ENCODE results near the gene ULBP3. TPM values are rescaled to one million over a fixed set of nuclear protein-coding genes. Genes with fewer than 3 reads are reported as not detected.

ULBP3 gene
- polyA plus RNA-seq, 1 of the 3 experiments (the other 2 are of a cell fraction): 4.6 TPM

- ChIA-PET POLR2A (no interaction called here), CTCF (interaction anchor here (0.7 to 3.2 kb wide), 13 partner anchors 8 to 1419 kb away, joined by 3 to 16 read pairs (median 4); no protein-coding TSS in a partner anchor)
- Histone ChIP-seq H3K27ac (ENCODE audit: low read depth in 2 of 2, low read length in 1 of 2) (no peak overlapping the region), H3K36me3 (replicated peaks in 1 of 2; ENCODE audit: control insufficient read depth in 1 of 2, insufficient read depth in 2 of 2, low read length in 1 of 2) (no peaks in the 10 kb centered on the region), H3K9me2 (no peaks in the 10 kb centered on the region), H3F3A (replicated peaks; ENCODE audit: insufficient read depth) (no peaks in the 10 kb centered on the region), H3K9me3 (no peaks in the 10 kb centered on the region), H3K79me2 (ENCODE audit: insufficient read depth) (no peaks in the 10 kb centered on the region), H4K20me1 (ENCODE audit: insufficient read depth) (no peaks in the 10 kb centered on the region), H2AFZ (ENCODE audit: low read depth) (no peak overlapping the region), H3K4me1 (ENCODE audit: control insufficient read depth in 1 of 2, insufficient read depth in 2 of 2, low read depth in 1 of 2, low read length in 1 of 2) (no peaks in the 10 kb centered on the region), H3K9ac (no peak overlapping the region), H3K27me3 (ENCODE audit: insufficient read depth) (peaks cover 11% of the 10 kb centered on the region; the same call in 1 of the 2 replicates), H3K4me3 (ENCODE audit: low read depth in 2 of 2, low read length in 1 of 2) (no peak overlapping the region), H3K4me2 (no peak overlapping the region)
- WGBS (ENCODE audit: low lambda C conversion rate): 54% methylated on average over 3 of the region's 4 CpGs
- no peak for DNase-seq
- TF ChIP-seq POLR2AphosphoS5 (IDR thresholded peaks at IDR 0.05; ENCODE audit: low read depth, low read length) (no peak), MAX (IDR thresholded peaks at IDR 0.05; ENCODE audit: low read depth) (no peak), RCOR1 (IDR thresholded peaks at IDR 0.05; ENCODE audit: low read length) (no peak), YY1 (IDR thresholded peaks at IDR 0.05; ENCODE audit: low read depth) (no peak), JUND (IDR thresholded peaks at IDR 0.05) (no peak), RFX5 (IDR thresholded peaks at IDR 0.05; ENCODE audit: low read length) (no peak), FOXM1 (IDR thresholded peaks at IDR 0.05; ENCODE audit: low read depth) (no peak), CHD2 (IDR thresholded peaks at IDR 0.05; ENCODE audit: low read length, partially characterized antibody) (no peak), IRF3 (IDR thresholded peaks at IDR 0.05; ENCODE audit: low read depth, low read length) (no peak), TEAD4 (IDR thresholded peaks at IDR 0.05; ENCODE audit: borderline replicate concordance, insufficient read depth) (no peak), GATA2 (CRISPR knock-in tag; IDR thresholded peaks at IDR 0.05) (no peak)
- TF ChIP-seq, protein P1, sequence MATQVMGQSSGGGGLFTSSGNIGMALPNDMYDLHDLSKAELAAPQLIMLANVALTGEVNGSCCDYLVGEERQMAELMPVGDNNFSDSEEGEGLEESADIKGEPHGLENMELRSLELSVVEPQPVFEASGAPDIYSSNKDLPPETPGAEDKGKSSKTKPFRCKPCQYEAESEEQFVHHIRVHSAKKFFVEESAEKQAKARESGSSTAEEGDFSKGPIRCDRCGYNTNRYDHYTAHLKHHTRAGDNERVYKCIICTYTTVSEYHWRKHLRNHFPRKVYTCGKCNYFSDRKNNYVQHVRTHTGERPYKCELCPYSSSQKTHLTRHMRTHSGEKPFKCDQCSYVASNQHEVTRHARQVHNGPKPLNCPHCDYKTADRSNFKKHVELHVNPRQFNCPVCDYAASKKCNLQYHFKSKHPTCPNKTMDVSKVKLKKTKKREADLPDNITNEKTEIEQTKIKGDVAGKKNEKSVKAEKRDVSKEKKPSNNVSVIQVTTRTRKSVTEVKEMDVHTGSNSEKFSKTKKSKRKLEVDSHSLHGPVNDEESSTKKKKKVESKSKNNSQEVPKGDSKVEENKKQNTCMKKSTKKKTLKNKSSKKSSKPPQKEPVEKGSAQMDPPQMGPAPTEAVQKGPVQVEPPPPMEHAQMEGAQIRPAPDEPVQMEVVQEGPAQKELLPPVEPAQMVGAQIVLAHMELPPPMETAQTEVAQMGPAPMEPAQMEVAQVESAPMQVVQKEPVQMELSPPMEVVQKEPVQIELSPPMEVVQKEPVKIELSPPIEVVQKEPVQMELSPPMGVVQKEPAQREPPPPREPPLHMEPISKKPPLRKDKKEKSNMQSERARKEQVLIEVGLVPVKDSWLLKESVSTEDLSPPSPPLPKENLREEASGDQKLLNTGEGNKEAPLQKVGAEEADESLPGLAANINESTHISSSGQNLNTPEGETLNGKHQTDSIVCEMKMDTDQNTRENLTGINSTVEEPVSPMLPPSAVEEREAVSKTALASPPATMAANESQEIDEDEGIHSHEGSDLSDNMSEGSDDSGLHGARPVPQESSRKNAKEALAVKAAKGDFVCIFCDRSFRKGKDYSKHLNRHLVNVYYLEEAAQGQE (IDR thresholded peaks at IDR 0.05; ENCODE audit: low read depth, low read length): no peak
Observed at GRCh38 chr6:150079604-150080003, 10.7 kb upstream of the ULBP3 start.

DNA sequence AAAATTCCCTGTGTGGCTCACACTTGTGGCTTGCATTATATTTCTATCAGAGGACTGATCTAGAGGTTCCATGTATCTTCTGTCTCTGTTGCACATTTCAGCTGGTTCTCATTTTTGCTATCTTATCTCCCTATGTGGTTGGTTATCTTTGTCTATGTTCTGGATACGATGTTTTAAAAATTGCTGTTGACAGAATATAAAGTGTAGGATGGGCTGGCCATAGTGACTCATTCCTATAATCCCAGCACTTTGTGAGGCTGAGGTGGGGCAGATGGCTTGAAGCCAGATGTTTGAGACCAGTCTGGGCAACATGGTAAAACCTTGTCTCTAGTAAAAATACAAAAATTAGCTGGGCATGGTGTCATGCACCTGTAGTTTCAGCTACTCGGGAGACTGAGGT, 9.9 kb upstream of the ULBP3 start:
- POLR2A ChIA-PET: no interaction called here
- TF ChIP-seq TCF12 (IDR thresholded peaks at IDR 0.05): 0 out of 2 replicates have a peak, but pooled peaks have one; percentile 8
- TF ChIP-seq ELF1 (IDR thresholded peaks at IDR 0.05): no peak
- no peak for TF ChIP-seq USF1 (IDR thresholded peaks at IDR 0.05; ENCODE audit: borderline replicate concordance, low read depth)
- Histone ChIP-seq H3F3A (replicated peaks; ENCODE audit: insufficient read depth) (no peaks in the 10 kb centered on the region), H3K36me3 (replicated peaks in 1 of 2; ENCODE audit: control insufficient read depth in 1 of 2, insufficient read depth in 2 of 2, low read length in 1 of 2) (no peaks in the 10 kb centered on the region), H3K4me3 (ENCODE audit: low read depth in 2 of 2, low read length in 1 of 2) (no peak overlapping the region), H3K4me2 (no peak overlapping the region), H3K4me1 (ENCODE audit: control insufficient read depth in 1 of 2, insufficient read depth in 2 of 2, low read depth in 1 of 2, low read length in 1 of 2) (no peaks in the 10 kb centered on the region), H3K79me2 (ENCODE audit: insufficient read depth) (no peaks in the 10 kb centered on the region), H3K27me3 (ENCODE audit: insufficient read depth) (peaks cover 19% of the 10 kb centered on the region; the same call in 1 of the 2 replicates), H3K27ac (ENCODE audit: low read depth in 2 of 2, low read length in 1 of 2) (no peak overlapping the region), H3K9me3 (no peaks in the 10 kb centered on the region), H3K9me2 (no peaks in the 10 kb centered on the region), H3K9ac (no peak overlapping the region), H2AFZ (ENCODE audit: low read depth) (no peak overlapping the region), H4K20me1 (ENCODE audit: insufficient read depth) (no peaks in the 10 kb centered on the region)
- CTCF ChIA-PET: interaction anchor here (0.7 to 3.2 kb wide), 5 partner anchors 9 to 1382 kb away, joined by 3 to 16 read pairs (median 4); no protein-coding TSS in a partner anchor
- 0% methylated on average over 2 of the region's 2 CpGs for WGBS (ENCODE audit: low lambda C conversion rate)
- no peak for DNase-seq
